T-helper 1 cell treated with Interleukin-12 subunit alpha and Interleukin-12 subunit beta and Interleukin-4 antibody, amounts not matched to agents 30 ng/mL and 1 ng/mL, for 36 hours (primary cell): ENCODE results near the gene ADAMTS1. TPM values are rescaled to one million over a fixed set of nuclear protein-coding genes. Genes with fewer than 3 reads are reported as not detected.

Source experiments
- intact Hi-C: fragments of 100-400 bp; cut with micrococcal nuclease; formaldehyde crosslinking; loops from one replicate; pipeline ENCODE4 v1.15.1; 2024
- total RNA-seq: library from RNA; stranded (reverse); gene quantifications from 2 replicates; pipeline ENCODE4 v1.2.3, GENCODE V29; 2022

Gene ADAMTS1
- total RNA-seq, 1 donor from 2014 or later, result 7.1 TPM

DNA sequence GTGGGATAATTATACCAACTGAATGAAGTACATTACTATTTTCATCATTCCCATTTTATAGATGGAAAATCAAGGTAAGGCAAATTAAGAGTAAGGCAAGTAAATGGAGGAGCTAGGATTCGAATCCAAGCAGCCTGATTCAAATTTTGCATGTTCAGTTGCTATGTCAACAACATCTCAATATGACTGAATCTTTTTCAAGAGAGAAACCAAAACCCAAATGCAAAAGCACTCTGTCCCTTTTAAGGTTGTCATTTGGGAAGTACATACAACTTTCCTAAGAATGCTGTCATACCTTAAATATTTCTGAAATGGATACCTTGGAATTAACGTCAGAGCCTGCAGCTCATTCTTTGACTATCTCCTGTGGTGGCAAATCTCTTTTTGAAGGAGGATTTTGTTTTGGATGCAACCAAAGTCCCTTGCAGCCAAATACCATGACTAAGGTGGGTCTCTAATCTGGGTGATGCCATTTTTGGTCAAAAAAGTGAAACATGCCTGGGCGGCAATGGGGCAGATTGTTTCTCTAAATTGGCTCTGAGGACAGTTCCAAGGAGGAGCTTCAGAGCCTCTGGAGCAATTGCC is 25.4 kb downstream of the ADAMTS1 start:
- intact Hi-C loops, result loop anchor here (2.0 kb wide), 1 partner anchor 13 kb away; no protein-coding TSS in a partner anchor

DNA sequence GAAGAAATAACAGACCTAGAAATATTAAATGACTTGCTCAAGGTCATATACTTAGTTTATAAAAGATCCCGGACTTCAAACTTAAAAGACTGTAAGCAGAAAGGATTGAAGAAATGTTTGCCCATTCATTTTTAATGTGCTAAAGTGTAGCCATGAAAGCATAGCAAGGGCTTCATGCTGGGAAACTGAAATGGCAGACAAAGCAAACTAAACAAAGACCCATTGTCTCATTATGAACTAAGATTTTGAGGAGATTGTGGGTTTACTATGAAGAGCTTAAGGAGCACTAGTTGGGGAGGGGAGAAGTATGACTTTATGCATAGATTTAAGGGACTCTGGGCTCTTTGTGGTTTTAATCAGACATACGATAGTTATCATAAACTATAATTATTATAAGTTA is 26.3 kb downstream of the ADAMTS1 start:
- intact Hi-C loops, result loop anchor here (2.0 kb wide), 1 partner anchor 14 kb away; no protein-coding TSS in a partner anchor

DNA sequence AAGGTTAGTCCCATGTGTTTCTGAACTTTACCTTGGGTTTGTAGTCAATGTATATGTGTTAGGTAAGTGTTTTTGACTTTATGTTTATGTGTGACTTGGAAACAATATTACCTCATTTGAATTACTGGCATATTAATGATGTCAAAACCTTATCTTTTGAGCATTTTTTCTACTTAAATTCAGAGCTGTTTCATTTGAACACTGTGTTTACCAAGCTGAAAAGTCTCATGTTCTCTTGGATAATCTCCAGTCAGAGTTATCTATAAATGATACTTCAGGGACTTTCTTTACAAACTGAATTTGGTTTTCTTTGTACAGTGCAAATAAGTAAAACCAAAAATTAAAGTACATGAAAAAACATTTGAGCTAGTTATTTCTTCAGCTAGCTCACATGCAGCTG is 30.0 kb downstream of the ADAMTS1 start:
- intact Hi-C loops, result no loop called here

DNA sequence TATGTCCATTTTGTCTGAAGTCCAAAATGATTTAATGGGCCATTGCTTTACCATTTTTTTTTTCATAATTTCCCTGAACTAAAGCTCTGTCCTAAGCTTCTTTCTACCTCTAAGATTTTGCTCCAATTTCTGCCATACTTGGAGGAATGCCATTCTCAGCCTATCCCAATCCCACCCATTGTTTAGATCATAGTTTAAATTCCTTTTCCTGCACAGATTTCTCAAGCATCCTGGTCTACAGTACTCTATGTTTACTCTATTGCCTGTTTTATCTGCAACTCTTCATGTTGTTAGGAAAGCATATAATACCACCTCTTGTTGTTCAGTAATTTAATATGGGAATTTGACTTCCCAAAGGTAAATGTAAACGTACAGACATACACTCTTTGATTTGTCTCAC is 30.8 kb downstream of the ADAMTS1 start:
- intact Hi-C loops, result no loop called here

DNA sequence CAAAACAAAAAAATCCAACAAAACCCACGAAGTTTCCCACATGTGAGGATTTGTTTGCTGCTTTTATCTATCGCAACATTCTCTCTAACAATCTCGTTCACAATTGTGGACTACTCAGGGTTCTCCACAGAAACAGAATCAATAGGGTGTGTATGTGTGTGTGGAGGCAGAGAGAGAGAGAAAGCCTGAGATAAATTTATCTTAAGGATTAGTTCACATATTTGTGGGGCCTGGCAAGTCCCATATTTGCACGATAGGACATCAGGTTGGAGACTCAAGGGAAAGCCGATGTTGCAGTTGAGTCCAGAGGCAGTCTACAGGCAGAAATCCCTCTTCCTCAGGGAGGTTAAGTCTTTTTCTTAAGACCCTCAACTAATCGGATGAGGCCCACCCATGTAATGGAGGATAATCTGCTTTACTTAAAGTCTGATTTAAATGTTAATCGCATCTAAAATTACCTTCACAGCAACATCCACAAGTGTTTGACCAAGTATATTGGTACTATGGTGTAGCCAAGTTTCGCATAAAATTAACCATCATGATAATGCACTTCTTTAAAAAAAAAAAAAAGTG is 31.7 kb downstream of the ADAMTS1 start:
- intact Hi-C loops, result no loop called here

DNA sequence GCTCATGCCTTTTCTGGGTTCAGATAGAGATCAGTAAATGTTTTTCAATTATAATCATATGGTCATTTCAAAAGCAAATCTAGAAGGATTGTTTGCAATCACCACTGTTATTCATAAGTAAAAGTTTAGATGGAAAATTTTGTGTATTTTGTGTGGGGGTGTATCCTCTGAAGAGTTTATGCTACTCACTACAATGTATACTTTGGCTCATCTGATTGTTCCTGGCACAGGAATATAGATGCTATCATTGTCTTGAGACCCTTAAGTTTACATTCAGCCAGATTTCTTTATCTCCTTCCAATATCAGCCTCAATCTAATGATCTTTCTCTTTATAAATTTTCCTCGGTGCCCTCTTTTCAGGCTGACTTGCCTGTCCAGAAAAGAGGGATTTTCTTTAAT is 33.0 kb downstream of the ADAMTS1 start:
- intact Hi-C loops, result no loop called here

DNA sequence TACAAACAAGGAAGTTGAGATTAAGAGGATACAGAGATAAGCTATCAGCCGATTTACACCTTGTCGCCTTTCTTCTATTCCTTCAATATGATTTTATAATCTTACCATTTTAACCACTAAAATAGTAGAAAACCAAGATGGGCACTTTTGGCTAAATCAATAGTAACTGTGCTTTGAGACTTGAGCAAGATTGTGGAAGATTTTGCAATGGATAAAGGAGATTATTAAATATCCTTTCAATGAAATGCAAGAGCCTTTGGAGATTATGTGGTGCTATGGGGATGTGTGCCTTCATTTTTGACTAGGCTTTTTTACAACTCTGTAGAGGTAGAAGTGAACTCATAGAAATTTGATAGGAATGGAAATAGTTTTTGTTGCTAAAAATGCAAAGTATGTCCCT is 33.7 kb downstream of the ADAMTS1 start:
- intact Hi-C loops, result no loop called here

DNA sequence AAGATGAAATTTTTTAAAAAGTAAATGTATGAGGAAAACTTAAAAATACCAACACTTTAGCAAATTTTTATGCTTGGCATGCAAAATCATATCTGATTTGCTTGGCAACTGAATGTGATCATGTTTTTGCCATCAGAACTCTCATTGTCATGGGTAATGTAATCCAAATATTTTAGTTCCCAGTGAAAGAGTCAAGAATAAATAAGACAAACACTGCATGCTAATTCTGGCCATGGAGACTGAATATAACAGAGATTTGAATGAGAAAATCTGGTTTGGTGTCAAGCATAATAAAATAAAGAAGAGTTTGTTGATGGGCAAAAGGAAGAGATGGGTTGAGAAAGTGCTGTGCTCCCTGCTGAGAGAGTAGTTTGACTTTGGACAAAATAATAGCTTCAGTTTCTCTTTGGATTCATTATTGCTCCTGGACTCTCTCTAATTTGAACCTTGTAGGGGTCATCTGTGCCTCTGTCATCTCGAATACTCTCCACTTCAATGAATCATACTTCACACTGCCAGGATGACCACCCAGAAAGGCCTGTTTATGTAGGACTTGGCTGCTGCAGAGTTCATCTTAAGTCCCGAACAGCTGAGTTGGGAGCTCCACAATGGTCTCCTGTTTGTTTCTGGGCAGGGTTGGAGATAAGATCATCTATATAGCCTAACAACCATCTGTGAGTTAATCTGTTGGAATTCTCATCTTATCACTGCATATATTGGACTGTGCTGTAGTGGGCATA is 34.4 kb downstream of the ADAMTS1 start:
- intact Hi-C loops, result no loop called here

GRCh38 chr21:26810266-26810665 is 34.9 kb downstream of the ADAMTS1 start:
- intact Hi-C loops, result no loop called here

DNA sequence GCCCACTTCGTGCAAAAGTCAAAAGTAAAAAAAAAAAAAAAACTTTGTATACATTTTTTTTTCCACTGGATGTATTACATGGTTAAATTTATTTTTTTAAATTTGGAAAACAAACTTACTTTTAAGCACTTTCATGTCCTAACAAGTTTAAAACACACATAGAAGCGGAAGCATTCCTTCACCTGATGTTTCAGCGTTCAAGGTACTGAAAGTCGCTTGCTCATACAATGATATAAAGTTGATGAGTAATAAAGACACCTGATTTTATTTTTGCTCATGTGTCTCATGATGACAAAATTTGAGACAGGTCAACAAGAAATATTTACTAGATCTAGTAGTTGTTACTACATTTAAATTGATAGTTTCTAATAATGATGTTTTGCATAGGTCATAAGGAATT is 35.5 kb downstream of the ADAMTS1 start:
- intact Hi-C loops, result no loop called here

GRCh38 chr21:26806801-26807295 is 38.4 kb downstream of the ADAMTS1 start:
- intact Hi-C loops, result loop anchor here (2.0 kb wide), 1 partner anchor 40 kb away; no protein-coding TSS in a partner anchor

DNA sequence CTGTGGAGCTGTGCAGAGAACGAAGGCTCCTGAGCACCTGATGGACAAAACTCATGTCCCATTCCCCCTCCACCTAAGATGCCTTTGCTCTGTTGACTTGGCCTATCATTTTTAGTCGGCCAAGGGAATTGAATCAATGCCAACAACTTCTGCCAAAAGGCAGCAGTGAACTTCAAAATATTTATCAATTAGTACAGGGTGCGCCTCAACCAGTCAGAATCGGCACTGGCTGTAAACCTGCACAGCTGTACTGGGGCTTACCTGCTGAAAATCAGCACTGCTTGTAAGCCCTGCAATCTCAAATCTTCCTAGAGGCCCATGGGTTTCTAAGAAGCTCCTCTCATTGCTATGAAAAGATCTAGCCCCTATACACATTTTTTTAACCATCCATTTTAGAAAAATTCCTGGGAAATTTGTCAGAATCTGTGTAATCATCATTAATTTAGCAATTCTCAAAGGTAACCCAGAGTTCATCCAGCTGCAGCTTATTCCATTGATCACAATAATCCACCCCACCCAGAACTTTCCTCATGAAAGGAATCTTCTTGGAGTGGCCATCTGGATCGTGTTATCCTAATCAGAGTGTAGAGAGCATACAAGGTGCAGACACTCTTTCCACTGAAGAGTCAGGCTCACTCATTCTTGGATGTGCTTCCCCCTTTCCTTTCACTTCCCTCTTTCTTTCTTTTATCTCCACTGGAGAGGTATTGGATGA is 40.2 kb downstream of the ADAMTS1 start:
- intact Hi-C loops, result no loop called here

GRCh38 chr21:26801498-26801897 is 43.7 kb downstream of the ADAMTS1 start:
- intact Hi-C loops, result no loop called here

DNA sequence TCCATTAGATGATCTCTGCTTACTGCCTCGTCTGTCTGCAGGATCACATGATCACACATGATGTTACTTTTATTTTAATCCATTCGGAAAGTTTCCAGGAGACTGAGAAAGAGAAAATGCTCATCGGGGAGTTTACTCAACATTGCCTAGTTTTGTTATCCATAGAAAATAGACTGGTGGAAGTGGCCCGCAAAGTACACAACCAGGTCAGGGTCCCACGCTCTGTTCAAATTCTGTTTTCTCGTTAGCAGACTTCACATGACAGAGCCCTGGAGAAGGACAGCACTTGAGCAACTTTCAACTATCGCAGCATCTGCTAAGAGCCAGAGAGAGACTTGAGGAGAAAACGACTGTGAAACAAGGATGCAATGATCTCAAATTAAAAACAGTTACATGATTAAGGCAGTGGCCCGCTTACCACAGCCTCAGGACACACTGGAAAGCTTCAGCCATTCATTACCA is 44.2 kb downstream of the ADAMTS1 start:
- intact Hi-C loops, result no loop called here

GRCh38 chr21:26800455-26800854 is 44.8 kb downstream of the ADAMTS1 start:
- intact Hi-C loops, result no loop called here

DNA sequence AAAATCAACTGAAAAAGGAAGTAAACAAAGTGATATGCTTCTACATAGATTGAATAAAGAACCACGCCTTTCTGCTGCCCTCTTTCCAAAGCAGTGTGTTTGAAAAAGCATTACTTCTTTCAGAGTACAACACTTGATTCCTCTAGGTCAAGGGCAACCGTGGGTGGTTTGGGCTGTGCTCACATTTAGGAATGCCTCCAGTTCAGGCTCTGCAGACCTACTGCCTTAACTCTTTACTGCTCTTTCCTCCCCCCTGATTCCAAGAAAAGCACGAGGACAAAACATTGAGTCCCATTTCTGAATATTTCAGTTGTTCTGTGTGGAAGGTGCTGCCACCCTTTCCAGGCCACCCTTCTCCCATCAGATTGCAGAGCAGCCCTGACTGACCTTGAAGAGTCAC is 45.2 kb downstream of the ADAMTS1 start:
- intact Hi-C loops, result no loop called here

- intact Hi-C loops, result no loop called here
Observed at GRCh38 chr21:26798856-26799751, 46.1 kb downstream of the ADAMTS1 start.

DNA sequence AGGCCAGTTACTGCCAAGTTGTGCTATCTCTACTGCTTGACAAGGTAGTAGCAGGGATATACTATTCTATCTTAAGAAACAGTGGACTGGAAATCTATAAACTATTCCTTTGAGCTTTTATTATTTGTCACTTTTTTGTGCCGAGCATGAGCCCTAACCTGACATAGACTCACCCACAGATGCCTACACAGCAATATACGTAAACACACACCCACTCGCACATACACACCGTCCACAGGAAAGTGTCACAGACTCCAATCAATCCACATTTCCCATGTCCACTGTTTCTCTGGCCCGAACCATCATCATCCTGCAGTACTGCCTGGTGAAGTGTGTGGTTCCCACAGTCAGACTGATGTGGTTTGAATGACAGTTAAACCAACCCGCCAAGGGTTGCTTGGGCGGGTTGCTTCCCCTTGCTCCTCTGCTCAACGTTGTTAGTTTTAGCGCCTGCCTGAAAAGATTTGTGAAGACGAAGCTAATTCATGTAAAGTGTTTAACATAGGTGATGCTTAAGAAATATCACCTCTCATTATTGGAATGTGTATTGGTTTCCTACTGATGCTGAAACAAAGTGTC is 47.2 kb downstream of the ADAMTS1 start:
- intact Hi-C loops, result no loop called here

DNA sequence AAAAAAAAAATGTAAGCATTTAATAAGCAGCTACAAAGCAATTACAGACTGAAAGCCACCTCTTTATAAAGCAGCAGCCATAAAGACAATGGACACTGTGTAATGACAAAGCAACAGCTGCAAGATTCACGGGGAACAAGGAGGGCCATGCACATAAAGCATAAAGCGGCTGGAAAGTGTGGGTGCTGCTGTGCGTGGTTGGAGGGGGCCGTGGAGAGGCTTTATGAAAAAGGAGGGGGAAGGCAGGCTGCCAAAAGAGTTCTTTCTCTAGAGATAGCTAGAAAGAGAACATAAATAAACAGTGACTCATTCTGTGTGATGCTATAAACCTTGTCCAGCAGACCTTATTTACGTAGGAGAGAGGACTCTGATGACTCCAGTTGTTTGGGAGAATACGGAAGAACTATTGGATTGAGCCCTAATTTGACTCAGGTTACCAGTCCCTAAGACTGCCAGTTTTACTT is 49.3 kb downstream of the ADAMTS1 start:
- intact Hi-C loops, result no loop called here

- intact Hi-C loops, result no loop called here
Observed at GRCh38 chr21:26795412-26795805, 49.8 kb downstream of the ADAMTS1 start.
